Stimulated activated CD4-positive, alpha-beta T cell treated with anti-CD3 and anti-CD28 coated beads, TNF-alpha, amount 100 ng/mL, for 48 hours (primary cell): ENCODE measurements around the gene RIPPLY3.
"Not testable (repeated sequence)": the region's sequence is repeated elsewhere in the genome, so short reads cannot be mapped to it uniquely, and the experiment has no call there.

Source experiments
- DNase-seq, 3 donors: peaks; one replicate each; pipeline ENCODE4 v3.0.0-alpha.2; 2020; ENCODE audit warnings: low read depth in 3 of 3

RIPPLY3 gene

GRCh38 chr21:36981049-36981391, 25.5 kb upstream of the RIPPLY3 start:
- DNase-seq = no peak

GRCh38 chr21:36981977-36982700, 24.4 kb upstream of the RIPPLY3 start:
- no peak for DNase-seq

DNA sequence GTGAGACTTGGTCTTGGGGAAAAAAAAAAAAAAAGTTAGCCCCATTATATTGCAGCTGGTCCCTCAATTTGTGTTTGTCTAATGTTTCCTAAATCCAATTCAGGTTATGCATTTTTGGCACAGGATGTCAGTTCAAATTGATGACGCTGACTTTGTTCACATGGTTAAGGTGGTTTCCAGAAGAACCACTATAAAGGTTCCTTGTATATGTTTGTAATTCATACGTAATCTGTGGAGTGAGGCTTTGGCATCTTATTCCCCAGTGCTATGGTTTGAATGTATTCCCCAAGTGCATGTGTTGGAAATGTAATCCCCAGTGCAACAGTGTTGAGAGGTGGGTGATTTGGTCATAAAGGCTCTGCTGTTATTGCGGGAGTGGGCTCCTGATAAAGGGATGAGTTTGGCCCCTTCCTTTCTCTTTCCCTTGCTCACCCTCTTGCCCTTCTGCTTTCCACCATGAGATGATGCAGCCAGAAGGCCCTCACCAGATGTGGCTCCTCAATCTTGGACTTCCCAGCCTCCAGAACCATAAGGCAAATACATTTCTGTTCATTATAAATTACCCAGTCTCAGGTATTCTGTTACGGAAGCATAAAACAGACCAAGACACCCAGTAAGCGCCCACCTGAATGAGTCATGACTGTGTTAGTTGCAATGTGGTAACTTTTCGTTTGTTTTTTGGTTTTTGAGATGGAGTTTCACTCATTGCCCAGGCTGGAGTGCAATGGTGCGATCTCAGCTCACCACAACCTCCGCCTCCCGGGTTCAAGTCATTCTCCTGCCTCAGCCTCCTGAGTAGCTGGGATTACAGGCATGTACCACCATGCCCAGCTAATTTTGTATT, 20.5 kb upstream of the RIPPLY3 start:
- no peak for DNase-seq

GRCh38 chr21:36987845-36988244, 18.7 kb upstream of the RIPPLY3 start:
- DNase-seq = no peak

DNA sequence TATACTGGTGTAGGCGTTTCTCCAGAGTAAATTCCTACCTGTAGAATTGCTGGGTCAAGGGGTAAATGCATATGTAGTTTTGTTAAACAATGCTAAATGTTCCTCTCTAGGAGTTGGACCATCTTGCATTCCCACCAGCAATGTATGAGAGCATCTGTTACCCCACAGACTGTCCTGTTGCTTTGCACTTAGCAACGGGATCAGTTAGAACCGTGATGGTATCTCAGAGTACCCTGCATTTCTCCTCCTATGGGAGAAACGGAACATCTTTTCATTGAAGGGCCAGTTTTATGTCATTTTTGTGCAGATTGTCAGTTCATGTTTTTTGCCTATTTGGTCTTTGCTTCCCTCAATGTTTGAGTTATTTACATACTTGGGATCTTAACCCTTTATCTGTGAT, 18.0 kb upstream of the RIPPLY3 start:
- no peak for DNase-seq

- DNase-seq = not testable (repeated sequence)
Observed at GRCh38 chr21:36989199-36989698, 17.3 kb upstream of the RIPPLY3 start.

- DNase-seq = peak; percentile 79 to 89 (median 80)
Observed at GRCh38 chr21:36989699-36990507, 16.6 kb upstream of the RIPPLY3 start.

GRCh38 chr21:36990508-36991205, 15.8 kb upstream of the RIPPLY3 start:
- no peak for DNase-seq

DNA sequence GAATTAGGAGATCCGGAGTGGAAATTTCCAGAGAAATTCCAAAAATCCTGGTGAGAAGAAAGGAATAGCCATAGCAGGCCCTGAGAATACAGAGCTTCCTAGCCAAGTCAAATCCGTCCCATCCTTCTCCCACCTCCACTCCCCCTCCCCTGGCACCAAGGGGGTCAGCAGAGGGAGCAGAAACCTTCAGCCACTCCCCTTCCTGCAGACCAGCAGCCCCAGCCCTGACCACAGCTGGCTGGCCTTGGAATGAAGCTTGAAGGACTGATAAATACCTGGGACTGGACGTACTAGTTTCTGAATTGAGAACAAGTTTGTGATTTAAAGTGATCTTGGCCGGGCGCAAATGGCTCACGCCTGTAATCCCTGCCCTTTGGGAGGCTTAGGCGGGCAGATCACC, 13.8 kb upstream of the RIPPLY3 start:
- no peak for DNase-seq

- DNase-seq = peak in 1 of 3 donors; percentile 21
Observed at GRCh38 chr21:36994501-36995158, 11.9 kb upstream of the RIPPLY3 start.

GRCh38 chr21:36995285-36995684, 11.2 kb upstream of the RIPPLY3 start:
- not testable (repeated sequence) for DNase-seq

- no peak for DNase-seq
Observed at GRCh38 chr21:36999131-36999898, 7.2 kb upstream of the RIPPLY3 start.

DNA sequence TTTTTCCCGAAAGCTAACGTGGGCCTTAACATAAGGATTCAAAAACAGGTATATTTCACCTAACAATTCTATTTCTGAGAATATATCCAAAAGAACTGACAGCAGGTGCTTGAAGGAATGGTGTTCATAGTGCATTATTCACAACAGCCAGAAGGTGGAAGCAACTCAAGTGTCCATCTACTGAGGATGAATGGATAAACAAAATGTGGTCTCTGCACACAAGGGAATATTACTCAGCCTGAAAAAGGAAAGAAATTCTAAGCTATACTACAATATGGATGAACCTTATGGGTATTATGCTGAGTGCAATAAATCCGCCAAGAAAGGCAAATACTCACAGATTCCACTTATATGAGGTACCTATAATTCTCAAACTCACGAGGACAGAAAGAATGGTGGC, 6.1 kb upstream of the RIPPLY3 start:
- no peak for DNase-seq

DNA sequence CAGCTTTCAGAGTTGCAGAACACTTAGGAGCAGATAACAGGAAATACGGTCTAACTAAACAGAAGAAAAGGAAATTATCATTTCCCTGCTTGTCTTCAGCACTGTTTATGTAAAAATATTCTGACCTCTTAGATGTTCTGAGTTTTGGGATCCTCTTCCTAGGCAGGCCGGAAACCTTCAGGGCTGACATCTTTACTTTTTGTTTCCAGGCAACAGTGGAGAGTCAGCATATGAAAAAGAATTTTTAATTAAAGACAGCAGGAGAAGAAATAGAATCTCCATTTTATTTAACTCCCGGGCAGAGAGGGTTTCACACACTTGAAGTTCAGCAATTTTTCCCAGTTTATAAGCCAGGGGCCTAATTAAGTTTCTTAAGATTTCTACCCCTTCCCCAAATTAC, 5.1 kb upstream of the RIPPLY3 start:
- DNase-seq = no peak

DNA sequence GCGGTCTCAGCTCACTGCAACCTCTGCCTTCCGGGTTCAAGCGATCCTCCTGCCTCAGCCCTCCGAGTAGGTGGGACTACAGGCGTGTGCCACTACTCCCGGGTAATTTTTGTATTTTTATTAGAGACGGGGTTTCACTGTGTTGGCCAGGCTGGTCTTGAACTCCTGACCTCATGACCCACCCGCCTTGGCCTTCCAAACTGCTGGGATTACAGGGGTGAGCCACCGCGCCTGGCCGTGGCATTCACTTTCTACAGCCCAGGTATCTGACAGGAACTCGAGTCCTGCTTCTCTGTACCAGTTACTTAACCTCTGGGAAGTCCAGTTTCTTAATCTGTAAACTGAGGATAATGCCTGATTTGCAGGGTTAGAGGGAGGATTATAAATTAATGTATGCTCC, 3.7 kb upstream of the RIPPLY3 start:
- not testable (repeated sequence) for DNase-seq

GRCh38 chr21:37003917-37004316, 2.6 kb upstream of the RIPPLY3 start:
- DNase-seq = not testable (repeated sequence)

DNA sequence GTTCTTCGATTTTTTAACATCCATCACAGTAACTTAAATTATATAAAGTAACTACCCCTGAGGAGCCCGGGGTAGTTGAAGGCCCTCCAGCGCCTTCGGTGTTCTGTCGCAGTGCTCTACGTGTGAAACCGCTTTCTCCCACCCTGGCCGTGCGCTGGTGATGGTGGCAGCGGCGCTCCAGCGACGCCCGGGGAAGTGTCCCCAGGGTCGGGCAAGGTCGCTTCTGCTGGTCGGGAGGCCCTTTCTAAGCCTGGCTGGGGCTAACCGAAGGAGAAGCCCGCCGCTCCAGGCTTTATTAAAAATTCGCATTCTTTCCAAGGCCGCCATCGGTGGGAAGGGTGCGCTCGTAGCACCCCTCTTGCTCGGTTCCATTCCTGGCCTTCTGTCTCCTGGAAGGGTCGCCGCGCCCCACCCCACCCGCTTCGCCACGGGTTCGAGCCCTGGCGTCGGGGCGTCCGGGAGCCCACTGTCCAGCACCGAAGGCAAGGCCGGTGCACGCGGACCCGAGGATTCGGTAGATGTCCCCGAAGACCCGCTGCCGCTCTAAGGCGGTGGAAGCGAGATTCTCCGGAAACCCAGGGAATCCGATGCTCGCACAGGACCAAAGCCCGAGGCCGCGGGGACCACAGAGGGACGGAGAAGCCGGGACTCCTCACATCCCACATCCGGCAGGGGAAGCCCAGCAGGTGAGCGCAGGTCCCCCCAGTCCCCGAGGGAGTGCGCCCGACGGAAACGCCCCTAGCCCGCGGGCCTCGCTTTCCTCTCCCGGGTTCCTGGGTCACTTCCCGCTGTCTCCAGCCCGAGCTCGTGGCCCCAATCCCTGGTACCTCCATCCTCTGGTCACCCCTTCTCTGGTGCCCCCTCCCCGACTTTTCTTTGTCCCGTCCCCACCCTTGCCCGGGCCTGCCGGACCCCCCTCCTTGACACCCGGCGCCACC, 685 bp upstream of the RIPPLY3 start:
- no peak for DNase-seq

GRCh38 chr21:37008724-37009123, 2.2 kb downstream of the RIPPLY3 start:
- no peak for DNase-seq

GRCh38 chr21:37009740-37010341, 3.3 kb downstream of the RIPPLY3 start:
- peak; percentile 64 to 74 (median 64) for DNase-seq
